ENCODE data around the gene ARHGAP28. TPM values are rescaled to one million over a fixed set of nuclear protein-coding genes. Genes with fewer than 3 reads are reported as not detected.
A peak's percentile ranks its signal among the peaks of the same experiment; 100 is the strongest.

Gene ARHGAP28, protein sequence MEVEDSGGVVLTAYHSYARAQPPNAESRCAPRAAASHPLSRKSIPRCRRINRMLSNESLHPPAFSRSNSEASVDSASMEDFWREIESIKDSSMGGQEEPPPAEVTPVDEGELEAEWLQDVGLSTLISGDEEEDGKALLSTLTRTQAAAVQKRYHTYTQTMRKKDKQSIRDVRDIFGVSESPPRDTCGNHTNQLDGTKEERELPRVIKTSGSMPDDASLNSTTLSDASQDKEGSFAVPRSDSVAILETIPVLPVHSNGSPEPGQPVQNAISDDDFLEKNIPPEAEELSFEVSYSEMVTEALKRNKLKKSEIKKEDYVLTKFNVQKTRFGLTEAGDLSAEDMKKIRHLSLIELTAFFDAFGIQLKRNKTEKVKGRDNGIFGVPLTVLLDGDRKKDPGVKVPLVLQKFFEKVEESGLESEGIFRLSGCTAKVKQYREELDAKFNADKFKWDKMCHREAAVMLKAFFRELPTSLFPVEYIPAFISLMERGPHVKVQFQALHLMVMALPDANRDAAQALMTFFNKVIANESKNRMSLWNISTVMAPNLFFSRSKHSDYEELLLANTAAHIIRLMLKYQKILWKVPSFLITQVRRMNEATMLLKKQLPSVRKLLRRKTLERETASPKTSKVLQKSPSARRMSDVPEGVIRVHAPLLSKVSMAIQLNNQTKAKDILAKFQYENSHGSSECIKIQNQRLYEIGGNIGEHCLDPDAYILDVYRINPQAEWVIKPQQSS
- 23.7 TPM for polyA plus RNA-seq (ENCODE audit: insufficient read length)

- DNase-seq: peak; percentile 93
Observed at GRCh38 chr18:6729247-6730091, at the start of gene ARHGAP28. ARHGAP28 (plus strand) TSS chr18:6729716; CDS start chr18:6729822, 106 bp downstream.

GRCh38 chr18:6681331-6681875 is 48.1 kb upstream of the ARHGAP28 start:
- no peak for DNase-seq

DNA sequence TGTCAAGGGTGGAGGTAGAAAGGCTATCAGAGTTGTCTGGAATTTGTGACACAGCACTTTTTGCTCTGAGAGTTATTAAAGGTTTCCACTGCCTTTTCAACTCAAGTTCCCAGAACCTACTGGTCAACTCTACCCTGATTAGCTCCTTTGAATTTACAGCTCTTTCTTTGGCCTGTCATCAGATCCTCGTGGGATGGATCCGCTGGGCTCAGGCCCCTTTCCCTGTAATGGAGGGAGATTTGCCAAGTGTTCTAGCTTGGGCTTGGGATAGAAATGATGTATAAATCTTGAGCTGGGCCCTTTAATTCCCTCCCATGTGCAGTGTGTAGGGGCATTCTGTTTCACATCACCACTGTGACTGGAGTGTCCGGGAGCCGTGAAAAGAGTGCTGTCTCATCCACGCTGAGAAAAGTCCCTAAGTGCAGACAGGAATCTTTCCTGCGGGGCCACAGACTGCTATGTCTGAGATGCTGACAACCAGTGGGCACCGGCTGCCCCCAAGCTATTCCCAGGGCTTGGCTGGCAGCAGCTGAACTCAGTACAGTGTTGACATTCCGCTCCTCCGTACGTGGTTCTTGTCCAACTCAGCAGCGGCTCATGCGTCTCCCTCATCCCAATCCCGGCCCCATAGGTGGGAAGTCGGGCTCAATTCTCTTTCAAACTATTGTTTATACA is 46.9 kb upstream of the ARHGAP28 start:
- DNase-seq: no peak

- DNase-seq: no peak
Observed at GRCh38 chr18:6683112-6683876, 46.2 kb upstream of the ARHGAP28 start.

DNA sequence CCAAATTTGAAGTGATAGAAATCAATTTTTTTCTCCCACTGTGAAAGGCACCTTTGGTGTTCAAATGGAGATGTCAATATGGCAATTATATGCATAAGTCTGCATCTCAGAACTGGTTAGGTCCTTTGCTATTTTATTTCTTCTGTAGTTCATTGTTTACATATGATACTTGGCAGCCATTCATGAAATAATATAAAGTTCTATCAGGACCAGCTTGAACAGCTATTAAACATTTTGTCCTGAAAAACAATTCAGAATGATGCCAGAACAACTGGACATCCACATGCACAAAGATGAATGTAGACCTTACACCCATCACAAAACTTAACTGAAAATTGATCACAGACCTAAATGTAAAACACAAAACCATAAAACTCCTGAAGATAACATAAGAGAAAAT is 41.8 kb upstream of the ARHGAP28 start:
- no peak for DNase-seq

DNA sequence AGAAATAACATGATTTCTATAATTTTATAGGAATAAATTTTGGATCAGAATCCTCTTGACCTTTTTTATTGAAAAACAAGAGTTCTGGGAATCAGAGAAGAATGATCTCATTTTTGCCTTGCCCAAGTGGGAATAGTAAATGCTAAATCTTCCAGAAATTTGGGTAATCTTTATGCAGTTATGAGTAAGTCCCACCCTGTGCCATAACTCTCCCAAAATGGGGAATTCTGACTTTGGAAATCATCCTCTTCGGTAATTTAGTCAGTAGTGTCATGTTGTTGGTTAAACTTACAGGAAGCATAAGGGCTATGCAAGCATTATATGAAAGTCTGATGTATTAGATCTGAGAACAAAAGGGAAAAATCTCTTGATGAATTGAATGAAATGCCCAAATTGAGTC is 20.6 kb upstream of the ARHGAP28 start:
- DNase-seq: no peak

GRCh38 chr18:6711467-6711866 is 18.0 kb upstream of the ARHGAP28 start:
- DNase-seq: no peak

GRCh38 chr18:6712401-6712800 is 17.1 kb upstream of the ARHGAP28 start:
- no peak for DNase-seq

GRCh38 chr18:6714010-6714409 is 15.5 kb upstream of the ARHGAP28 start:
- no peak for DNase-seq

DNA sequence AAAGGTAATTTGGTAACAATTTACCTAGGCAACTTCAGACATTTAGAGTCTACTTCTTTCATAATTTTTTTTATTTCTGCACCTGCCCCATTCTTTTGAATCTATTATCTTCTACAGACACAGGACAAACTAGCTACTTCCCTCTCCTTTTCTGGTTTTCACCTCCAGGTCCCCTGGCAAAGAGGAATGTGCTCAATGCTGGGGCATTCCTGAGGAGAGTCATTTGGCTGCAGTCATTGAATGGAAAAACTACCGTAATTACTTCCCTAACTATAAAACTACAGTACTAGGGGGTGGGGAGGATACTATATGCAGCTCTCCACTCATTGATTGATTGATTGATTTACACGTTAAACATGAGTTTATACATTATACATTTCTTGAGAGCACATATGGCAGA is 11.2 kb upstream of the ARHGAP28 start:
- DNase-seq: peak; percentile 26

DNA sequence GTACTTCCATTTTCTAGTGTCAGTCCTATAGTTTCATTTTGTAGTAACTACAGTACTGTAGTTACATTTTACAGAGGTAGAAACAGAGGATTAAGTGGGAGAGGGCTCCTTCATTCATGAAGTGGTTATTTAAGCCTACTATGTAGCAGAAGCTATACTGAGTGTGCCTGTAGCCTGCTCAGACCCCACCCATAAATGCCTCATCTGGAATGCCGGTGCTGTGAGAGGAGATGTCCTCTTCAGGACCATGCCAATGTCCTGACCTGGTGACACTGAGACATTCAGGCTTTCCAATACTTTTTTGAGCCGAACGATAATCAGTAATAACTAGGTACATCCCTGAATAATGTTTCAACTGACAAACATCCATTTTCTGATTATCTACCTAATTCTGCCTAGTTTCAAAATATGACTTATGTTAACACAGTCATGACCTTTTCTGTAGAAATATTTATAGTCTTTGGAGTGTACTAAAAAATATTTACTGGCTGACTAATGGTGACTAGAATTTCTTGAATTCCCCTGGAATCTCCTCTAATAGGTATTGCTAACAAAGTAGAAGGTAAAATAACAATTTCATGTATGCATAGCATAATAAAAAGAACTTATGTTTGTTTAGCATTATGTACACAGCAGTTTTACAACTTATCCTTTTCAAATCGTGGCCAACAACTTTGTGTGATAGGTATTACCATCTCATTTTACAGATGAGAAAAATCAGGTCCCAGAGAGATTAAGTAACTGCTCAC is 10.2 kb upstream of the ARHGAP28 start:
- DNase-seq: no peak

DNA sequence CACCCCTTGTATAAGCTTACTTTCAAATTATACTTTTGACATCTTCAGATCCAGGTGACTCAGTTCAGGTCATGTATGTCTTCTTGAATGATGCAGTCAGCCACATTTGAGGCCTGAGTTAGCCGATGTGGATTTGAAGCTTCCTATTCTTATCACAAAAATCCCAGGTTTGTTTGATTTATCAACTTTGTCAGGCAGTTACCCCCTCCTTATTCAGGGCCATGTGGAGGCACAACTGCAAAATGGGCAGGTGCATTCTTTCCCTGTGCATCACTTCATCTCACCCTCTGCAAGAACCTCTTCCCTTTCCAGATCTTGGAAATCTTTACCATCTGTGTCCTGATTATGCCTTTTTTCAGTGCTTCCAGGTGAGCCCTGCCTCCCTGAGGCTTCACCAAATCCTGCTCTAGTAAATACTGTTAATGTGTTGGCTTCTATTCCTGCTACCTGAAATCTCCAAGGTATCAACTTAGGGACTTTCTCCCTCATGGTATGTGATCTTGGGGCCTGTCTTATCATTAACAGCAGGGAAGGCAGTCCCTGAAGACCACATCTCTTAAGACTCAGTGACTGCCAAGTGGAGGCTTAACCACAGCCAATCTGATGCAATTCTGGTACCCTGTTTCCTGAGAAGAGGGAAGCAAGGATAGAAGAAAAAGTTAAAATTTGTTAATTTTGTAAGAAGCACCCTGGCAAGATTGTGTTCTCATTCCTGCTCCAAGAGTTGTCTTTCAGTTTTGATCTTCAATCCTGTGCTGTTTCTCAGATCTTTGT is 9.4 kb upstream of the ARHGAP28 start:
- no peak for DNase-seq

DNA sequence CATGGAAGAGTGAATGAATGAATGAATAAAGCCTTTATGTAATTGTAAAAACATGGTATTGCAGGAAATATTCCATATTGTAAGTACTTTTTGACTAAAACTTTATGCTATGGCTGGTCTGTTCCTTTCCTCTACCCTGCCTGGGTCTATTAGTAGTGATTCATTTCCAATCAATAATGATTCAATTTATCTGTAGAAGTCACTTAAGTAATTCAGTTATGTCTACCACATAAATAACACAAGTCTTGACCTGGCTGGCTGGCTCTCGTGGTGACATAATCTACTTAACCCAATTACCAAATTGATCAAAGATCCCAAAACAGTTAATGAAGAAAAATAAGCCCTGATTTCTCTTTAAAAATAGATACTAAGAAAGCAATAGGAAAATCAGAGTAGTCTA is 7.8 kb upstream of the ARHGAP28 start:
- DNase-seq: no peak

GRCh38 chr18:6722690-6723089 is 6.8 kb upstream of the ARHGAP28 start:
- DNase-seq: peak; percentile 55

- DNase-seq: no peak
Observed at GRCh38 chr18:6724331-6724730, 5.2 kb upstream of the ARHGAP28 start.

DNA sequence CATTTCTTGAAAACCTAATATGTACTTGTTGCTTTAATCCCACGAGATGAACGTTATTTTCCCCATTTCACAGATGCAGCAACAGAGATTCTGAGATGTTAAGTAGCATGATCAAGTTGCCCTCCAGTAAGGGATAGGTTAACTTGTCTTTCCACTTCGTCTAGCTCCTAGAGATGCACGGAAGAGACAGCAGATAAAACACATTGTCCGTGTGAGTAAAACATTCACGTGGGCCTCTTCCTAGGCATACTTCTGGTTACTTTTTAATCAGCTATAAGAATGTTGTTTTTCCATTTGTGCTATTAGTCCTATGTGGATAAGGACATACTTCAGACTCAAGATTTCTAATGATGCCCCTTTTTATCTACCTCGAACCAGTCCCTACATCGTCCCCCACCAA is 1.2 kb upstream of the ARHGAP28 start:
- DNase-seq: no peak

DNA sequence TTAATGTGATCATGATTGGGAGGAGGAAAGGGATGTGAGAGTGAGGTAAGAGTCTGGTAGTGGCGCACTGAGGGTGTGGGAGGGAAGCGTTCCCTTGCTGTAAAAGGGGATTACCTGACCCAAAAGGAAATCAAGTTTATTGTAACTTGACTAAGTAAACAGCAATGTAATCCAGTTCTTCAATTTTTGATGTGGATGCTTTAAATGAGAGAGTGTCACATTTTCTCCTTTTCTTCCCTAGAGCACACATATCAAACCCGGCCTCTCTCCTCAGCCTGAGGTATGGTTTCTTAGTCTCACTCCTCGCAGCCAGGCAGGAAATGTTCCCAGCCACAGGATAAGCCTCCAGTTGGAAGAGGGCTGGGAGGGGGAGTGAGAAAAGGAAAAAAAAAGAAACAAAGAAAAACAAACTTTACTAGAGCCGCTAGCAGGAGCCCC is 688 bp upstream of the ARHGAP28 start:
- DNase-seq: no peak

DNA sequence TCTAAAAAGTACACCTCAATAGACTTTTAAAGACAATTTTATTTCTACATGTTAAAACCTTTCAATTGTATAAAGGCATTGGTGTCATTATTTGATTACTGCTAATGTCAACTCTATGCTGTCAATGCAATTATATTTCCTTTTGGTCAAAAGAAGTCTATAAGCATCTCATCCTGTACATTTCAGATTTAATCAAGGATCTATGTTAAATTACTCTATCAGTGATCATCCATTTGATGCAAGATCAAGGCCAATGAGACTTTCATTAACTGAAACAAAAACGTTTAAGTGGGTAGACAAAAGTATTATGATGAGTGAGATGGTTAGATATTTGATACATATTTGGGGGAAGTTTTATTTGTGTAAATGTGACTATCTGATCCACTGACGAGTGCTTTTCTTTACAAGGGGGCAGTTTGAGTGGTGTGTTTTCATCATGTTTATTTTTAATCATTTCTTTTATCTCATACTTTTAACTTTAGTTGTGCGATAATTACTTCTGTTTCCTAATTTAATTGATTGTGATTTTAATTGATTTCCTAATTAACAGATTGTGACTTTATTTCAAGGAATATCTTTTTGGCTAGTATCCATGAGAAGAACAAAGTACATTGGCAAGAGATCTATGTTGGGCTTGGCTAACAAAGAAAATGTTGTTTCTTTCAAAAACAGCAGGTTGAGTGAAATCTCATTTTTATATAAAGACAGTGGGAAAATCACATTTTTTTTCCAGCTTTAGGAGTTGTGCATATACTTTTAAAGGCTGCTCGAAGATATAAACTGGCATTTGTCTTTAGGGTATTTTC is 1.1 kb downstream of the ARHGAP28 start:
- no peak for DNase-seq

GRCh38 chr18:6731222-6731596 is 1.7 kb downstream of the ARHGAP28 start:
- DNase-seq: peak; percentile 48

Data from hindlimb muscle (tissue), 1 donor.